Ishikawa (cell line): Measurements from ENCODE around the gene KRT20.

Experiments
- EGR1 ChIP-seq: IDR thresholded peaks from 2 replicates; pipeline ENCODE4 v1.6.1; 2012
- EP300 ChIP-seq: IDR thresholded peaks from 2 replicates; pipeline ENCODE4 v1.6.1; 2012; ENCODE audit warnings: borderline replicate concordance
- TAF1 ChIP-seq: IDR thresholded peaks from 2 replicates; pipeline ENCODE4 v1.6.1; 2012; ENCODE audit warnings: low read depth, mild to moderate bottlenecking
- YY1 ChIP-seq: IDR thresholded peaks from 2 replicates; pipeline ENCODE4 v1.6.1; 2012; ENCODE audit warnings: low read depth
- TF ChIP-seq, protein P1 (sequence below): IDR thresholded peaks from 2 replicates; pipeline ENCODE4 v1.6.1; 2012

- TF ChIP-seq EGR1 (no peak), YY1 (no peak), EP300 (no peak), TAF1 (no peak)
- TF ChIP-seq, protein P1, sequence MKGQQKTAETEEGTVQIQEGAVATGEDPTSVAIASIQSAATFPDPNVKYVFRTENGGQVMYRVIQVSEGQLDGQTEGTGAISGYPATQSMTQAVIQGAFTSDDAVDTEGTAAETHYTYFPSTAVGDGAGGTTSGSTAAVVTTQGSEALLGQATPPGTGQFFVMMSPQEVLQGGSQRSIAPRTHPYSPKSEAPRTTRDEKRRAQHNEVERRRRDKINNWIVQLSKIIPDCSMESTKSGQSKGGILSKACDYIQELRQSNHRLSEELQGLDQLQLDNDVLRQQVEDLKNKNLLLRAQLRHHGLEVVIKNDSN, result no peak
Observed at GRCh38 chr17:40833882-40834281, 51.2 kb downstream of the KRT20 start.
